NCI-H1436 (cell line): ENCODE results near the gene NTSR2.

Source experiments
- DNase-seq: peaks from one replicate; lab custom pipeline; 2025; lab: John Stamatoyannopoulos, UW

The NTSR2 gene

DNA sequence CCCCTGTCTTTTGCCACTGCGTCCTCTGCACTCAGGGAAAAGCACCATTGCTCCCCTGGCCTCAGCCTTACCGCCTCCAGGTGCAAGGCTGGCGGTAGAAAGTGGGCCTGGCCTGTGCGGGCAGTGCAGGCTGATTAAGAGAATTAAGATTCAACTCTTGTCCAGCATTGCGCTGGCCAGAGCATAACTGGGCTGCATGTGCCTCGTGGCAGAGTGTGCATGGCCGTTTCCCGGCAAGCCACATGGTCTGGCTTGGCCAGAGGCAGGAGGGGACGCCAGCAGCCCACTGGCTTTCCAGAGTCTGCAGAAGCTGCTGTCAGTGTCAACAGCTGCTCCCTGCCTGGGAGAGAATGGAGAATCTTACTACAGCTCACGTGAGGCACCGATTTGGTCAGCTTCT, 12.3 kb downstream of the NTSR2 start:
- DNase-seq = no peak

DNA sequence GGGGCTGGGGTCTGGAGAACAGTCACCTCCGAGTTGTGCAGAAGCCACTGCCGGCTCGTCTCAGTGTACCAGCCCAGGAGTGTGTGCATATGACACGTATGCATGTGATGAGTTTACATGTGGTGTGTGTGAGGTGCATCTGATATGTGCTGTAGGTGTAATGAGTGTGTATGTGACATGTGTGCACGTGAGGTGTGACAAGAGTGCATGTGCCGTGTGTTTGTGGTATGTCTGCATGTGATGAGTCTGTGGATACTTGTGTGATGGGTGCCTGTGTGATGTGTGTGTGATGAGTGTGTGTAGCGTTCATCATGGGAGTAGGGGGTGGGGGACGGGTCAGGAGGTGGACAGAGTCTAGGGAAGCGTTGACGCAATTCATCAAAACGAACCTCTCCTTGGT, 12.8 kb downstream of the NTSR2 start:
- DNase-seq = no peak

DNA sequence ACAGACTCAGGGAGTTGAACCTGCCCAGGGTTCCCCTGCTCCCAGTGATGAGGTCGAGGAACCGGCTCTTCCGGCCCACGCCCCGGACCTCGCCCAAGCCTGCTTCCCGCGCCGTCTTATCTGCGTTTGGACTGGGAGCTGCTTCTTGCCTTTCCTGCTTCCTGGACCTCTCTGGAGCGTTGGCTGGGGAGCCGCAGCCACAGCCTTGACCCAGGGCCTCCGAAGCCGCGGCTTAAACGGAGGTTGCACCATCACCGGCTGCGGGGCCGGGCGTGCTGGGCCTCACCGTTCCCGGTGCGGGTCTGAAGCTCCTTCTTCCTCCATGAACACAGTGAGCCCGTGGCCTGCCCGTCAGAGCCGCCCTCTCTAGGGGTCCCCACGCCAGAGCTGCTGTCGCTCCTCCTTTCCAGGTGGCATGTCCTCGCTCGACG, 13.3 kb downstream of the NTSR2 start:
- DNase-seq = no peak

DNA sequence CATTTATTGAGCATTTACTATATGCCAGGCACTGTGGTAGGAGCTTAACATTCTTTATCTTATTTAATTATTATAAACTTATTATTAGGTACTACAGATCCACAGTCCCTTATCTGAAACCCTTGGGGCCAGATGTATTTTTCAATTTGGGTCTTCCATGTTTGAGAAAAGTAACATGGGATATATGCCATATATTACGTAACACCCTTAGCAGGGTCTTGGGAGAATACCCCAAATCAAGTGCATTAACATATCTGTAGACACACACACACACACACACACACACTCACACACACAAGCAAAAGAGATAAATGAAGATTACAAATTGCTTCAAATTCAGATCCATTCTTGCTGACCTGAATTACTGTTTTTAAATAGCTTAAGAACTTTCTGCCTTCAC, 13.7 kb downstream of the NTSR2 start:
- DNase-seq = no peak

DNA sequence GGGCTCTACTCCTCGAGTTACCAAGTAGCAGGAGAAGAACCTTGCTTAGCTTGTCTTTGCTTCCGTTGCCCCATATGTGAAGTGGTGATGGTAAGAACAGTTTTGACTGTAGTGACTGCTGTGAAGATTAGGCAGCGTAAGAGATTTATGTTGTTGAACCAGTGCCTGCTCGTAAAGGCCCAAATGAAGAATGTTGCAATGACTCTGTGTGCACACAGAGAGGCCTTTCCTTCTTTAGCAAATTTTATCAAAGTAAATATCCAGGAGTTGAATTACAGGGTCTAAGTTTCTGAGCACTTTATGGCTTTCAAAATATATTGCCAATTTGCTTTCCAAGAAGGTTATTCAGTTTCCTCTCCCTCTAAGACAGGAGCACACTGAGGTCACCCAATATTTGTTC, 14.5 kb downstream of the NTSR2 start:
- no peak for DNase-seq

DNA sequence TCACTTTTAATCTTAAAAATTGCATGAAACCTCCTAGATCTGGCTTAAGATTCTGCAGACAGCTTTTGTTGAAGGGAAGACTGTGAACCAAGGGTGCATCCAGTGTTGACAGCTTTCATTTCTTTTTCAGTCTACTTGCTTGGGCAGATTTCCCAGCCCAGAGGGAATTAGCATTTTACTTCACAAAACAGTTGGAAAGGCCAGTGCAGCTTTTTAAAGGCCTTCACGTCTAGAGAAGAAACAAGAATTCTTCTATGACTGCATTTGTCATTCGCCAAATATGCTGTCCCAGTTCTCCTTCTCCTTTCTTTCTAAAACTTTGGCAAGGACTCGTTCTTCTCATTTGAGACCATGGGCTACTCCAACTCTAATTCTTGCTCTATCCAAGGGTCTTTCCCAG, 17.4 kb downstream of the NTSR2 start:
- no peak for DNase-seq

DNA sequence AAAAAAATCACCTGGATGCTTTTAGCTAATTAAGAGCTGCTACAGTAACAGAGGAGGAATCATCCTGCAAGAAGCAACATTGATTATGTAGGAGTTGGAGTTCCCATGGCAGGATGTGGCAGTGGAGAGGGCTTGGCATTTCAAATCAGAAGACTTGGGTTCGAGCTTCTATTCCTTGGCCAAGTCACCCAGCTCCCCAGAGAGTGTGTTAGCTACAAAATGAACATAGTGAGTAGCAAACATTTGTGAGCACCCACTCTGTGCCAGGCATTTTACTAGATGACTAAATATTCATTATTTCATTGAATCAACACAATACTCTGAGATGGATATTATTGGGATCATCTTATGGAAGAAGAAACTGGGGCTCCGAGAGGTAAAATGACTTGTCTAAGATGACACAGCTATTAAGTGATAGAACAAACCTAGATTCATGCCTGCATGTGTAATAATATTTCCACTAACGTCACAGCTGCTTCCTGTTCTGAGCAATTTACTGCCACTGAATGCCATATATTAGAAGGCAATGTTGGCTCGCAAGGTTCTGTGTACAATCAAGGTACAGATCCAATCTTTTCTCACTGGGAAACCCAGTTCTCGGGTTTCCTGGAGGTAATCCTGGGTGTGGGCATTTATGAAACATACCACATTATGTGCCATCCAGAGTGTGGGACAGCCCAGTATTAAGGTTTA, 18.0 kb downstream of the NTSR2 start:
- no peak for DNase-seq

DNA sequence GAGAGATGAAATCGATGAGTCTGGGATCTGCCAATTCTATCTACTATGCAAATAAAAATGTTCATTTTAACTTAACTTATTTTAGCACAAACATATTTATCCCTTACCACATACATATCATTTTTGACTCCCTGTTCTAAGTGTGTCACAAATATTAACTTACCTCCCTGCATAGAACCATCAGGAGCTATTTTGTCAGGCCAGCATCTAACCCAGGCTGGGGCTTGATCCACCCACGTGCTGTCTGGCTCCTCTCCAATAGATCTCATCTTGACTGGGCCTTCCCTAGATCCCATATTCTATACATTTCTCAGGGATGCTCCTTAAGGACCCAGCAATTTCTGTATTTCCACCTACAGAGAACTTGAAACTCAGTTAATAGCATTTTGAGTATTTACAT, 20.9 kb downstream of the NTSR2 start:
- DNase-seq = no peak

DNA sequence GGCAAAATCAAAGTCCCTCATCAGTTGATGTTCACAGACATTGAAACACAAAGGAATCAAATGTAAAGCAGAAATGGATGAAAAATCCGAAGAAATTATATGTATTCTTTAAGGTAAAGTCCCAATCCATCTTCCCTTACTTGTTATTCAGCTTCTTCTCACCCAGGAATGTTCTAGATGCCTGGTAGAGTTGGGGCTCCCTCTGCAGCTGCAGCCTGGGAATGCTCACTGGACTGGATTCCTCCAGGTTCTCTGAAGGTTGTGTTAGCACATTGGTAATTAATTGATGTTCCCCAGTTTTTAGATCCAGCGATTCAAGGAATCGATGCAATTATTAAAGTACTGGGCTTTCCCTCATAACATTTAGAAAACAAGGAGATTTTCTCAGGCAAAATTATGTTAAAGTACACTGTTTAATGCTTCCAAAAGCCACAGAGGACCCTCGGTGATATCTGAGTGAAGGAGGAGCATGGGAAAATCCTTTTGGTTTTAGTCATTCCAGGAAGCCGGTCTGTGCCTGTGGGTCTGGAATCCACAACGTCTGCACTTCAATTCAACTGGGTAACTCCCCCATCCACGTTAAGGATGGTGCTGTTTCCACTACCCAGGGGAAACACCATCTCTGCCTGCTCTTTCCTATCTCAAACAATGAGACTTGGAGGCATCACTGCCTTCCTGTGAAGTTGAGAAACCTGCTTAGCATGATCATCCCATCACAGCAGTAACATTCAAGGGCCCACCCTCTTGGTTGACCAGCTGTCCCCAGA, 22.0 kb downstream of the NTSR2 start:
- DNase-seq = no peak

DNA sequence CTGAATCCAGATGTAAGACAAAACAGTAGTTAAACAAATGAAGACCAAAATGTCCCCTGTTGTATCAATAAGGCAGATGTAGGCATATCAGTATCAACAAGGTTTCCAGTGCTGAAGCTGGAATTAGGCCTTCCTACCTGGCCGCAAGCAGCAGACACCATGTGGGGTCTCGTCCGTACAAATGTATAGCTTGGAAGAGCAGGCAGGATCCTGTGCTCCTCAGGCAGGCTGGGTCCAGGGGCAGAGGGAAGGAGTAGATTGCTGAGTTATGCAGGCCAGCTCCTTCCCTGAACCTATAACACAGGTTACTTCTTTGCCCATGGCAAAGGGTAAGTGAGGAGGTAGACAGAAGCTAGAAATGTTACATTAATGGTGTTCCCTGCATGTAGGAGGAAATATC, 23.5 kb downstream of the NTSR2 start:
- no peak for DNase-seq

DNA sequence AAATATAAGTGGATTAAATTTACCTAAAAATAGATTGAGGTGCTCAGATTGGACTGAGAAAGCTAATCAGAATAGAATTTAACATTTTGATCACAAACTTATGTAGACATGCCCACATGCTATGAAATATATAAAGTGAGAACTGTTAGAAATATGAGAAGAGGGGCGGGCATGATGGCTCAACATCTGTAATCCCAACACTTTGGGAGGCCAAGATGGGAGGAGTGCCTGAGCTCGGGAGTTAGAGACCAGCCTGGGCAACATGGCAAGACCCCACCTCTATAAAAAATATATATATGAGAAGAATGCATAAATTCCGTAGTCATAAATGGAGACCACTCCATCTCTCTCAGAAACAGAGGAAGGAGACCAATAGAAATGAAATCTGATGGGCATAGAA, 25.7 kb downstream of the NTSR2 start:
- no peak for DNase-seq

DNA sequence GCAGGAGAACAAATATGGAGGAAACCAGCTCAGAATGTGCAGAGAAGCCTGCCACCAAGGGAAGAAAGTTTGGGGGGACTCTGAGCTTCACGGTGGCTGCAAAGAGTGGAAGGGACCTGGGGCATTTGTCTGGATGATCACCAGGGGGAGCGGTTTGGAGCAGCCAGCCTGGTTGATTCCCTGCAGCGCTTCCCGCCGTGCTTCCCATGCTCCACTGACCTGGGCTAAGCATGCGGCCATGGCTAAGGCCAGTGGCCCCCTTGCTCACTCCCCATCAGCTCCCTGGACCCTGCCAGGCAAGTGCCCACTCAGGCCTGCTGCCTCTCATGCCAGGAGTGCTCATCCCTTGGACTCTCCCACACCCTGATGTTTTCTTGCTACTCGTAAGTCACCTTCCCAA, 27.0 kb downstream of the NTSR2 start:
- no peak for DNase-seq

DNA sequence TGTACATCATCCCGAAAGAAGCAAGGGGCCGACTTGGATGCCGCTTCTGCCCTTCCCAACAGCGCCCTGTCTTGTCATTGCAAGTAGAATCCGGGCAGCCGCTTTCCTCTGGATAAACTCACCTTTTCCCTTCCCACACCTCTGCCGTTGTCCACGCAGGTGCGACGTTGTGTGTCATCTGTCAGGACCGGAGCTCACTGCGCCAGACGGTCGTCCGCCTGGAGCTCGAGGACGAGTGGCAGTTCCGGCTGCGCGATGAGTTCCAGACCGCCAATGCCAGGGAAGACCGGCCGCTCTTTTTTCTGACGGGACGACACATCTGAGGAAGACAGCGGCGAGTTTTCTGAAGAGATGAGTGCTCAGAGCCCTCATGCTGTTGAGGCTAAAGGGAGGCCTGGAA, 29.9 kb downstream of the NTSR2 start:
- no peak for DNase-seq

DNA sequence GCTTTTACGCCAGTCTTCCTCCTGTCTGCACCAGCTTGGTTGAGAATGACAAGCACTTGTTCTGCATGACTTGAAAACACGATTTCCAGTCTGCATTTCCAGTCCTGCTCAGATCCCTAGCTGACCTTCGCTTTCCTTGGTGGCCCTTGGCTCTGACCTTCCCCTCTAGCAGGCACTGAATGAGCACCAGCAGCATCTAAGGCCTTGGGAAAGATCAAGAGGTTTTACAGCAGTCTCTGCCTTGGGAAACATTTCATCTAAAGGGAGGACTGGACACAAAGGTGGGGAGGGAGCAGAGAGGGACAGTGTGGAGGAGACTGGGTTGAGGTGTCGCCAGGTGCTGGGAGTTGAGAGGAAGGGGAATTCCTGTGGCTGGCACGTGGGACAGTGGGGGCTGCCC, 30.5 kb downstream of the NTSR2 start:
- no peak for DNase-seq

DNA sequence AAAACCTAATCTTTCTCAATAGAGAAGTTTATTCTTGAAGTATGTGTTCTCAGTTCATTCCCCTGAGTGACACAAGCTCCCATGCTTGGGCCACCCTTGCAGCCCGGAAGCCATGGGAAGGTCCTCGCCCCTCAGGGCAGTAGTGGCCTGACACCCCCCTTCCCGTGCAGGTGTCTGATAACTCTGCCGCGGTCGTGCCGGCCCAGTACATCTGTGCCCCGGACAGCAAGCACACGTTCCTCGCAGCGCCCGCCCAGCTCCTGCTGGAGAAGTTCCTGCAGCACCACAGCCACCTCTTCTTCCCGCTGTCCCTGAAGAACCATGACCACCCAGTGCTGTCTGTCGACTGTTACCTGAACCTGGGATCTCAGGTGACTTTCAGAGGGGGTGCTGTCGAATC, 32.4 kb downstream of the NTSR2 start:
- DNase-seq = no peak

DNA sequence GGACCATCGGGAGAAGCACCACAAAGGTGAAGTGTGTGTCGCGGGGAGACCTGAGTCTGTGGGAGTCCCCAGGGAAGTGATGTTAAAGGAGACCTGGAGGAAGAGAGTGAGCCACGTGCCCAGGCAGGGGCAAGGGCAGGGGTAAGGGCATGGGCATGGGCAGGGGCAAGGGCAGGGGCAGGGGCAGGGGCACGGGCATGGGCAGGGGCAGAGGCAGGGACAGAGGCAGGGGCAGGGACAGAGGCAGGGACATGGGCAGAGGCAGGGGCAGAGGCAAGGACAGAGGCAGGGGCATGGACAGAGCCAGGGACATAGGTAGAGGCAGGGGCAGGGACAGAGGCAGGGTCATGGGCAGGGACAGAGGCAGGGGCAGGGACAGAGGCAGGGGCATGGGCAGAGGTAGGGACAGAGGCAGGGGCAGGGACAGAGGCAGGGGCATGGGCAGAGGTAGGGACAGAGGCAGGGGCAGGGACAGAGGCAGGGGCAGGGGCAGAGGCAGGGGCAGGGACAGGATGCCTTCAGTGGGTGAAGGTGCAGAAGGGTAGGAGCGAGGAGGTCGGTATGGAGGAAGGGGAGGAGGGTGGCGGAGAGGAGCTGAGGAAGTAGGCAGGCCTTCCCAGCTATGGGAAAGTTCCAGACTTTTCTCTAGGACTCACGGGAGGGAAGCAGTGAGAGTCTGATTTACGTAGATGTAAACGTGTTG, 33.3 kb downstream of the NTSR2 start:
- no peak for DNase-seq

DNA sequence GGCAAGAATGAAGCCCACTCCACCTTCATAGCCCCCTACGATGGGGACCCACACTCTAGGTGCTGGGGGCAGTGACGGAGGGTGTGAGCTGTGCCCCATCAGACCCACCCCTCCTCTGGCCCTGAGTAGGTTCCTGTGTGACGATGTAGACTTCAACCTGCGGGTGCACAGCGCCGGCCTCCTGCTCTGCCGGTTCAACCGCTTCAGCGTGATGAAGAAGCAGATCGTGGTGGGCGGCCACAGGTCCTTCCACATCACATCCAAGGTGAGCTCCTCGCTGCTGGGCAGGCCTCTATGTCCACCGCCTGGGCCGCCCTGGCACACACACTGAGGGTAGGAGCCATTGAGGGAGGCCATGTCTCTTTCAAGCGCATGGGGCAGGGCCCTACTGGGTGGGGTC, 34.9 kb downstream of the NTSR2 start:
- DNase-seq = no peak

DNA sequence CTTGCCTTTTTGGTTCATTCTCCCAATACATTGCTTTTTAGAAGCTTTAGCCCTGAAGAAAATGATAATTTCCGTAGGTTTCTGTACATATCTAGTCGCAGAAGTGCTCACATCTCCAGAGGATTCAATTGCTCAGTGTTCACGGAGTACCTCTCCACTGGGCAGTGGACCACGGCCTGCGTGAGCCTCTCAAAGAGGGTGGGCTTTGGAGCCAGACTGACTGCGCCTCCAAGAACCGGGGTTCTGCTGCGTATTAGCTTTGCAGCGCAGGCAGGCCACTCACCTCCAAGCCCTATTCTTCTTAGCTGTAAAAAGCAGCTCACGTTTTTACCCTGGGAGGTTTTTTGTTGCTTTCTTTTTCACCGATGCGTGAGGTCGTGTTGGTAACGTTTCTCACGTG, 35.4 kb downstream of the NTSR2 start:
- no peak for DNase-seq

DNA sequence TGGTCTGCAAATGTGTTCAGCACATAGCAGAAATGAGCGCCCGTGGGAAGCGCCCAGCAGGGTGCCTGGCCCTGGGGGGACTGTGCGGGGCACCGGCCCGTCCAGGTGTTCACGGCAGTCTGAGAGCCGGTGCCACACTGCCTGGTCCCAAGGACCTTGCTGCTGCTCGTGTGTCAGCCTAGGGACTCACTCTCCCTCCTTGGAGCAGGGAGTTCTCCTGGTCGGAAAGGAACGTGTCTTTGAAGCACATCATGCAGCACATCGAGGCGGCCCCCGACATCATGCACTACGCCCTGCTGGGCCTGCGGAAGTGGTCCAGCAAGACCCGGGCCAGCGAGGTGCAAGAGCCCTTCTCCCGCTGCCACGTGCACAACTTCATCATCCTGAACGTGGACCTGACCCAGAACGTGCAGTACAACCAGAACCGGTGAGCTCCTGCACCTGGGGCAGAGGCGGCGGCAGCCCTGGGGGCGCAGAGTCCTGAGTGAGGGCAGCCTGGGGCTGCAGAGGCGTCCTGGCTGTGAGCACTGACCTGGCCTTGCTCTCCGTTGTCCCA, 36.0 kb downstream of the NTSR2 start:
- DNase-seq = no peak

DNA sequence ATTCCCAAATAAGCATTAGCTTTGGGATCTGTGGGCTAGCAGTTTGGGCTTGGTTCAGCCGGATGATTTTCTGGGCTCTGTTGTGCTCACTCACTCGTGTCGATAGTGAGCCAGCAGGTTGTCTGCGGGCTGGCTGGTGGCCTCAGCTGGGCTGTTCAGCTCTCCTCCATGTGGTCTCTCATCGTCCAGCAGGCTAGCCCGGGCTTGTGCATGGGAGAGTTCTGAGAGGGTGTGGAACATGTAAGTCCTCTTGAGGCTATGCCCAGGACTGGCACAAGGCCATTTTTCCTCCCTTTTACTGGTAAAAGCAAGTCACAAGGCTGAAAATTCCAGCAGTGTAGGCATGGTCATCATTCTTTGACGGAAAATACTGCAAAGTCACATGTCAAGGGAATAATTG, 38.5 kb downstream of the NTSR2 start:
- no peak for DNase-seq

DNA sequence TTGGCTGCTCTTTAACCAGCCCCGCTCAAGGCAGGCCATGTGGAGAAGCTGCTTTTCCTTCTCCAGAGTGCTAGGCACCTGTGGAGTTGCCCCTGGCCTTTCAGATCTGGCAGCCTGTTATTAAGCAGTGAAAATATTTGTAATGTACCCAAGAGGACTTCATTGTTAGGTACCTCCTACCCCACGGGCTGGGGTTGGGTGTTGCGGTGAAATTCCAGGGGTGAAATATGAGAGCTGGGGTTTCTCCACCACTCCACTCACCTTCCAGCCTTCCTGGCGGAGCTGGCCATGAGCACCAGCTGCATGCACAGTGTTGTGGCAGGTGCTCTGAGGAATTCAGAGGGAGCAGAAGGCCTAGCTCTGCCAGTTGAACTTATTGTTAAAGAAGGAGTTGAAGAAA, 39.1 kb downstream of the NTSR2 start:
- no peak for DNase-seq

DNA sequence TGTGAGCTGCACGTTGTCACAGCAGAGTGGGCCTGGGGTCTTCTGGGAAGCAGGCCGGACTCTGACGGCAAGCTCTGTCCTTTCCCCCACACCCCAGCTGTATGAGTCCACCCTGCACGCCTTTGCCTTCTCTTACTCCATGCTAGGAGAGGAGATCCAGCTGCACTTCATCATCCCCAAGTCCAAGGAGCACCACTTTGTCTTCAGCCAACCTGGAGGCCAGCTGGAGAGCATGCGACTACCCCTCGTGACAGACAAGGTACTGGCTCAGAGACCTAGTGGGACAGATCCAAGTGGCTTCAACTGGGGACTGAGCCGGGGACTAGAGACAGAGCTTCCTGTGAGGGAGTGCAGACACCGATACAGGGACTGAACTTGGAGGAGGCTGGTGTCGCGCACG, 40.1 kb downstream of the NTSR2 start:
- DNase-seq = no peak

DNA sequence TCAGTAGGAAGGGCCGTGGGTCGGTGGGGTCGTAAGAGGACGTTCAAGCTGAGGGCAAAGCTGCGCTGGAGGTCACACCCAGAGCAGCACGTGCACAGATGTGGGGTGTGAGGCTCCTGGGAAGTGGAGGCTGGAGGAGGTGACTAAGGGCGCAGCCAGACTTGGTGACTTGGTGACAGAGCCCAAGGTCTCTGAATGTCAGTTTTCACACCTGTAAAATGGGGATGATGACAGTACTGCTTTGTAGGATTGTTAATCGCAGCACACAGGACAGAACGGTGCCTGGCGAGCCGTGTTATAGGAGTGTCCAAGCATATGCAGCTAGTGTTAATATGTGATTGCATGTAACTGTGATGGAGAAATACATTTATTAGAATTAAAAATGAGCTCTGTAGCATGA, 40.8 kb downstream of the NTSR2 start:
- DNase-seq = no peak
